NCI-H510A (cell line): Measurements from ENCODE around the gene XYLT1.

Experiments
- DNase-seq: peaks from one replicate; lab custom pipeline; 2025; lab: John Stamatoyannopoulos, UW

Gene XYLT1

GRCh38 chr16:17396762-17397498 is 73.8 kb downstream of the XYLT1 start:
- peak; percentile 97 for DNase-seq

- DNase-seq, result peak; percentile 16
Measured at GRCh38 chr16:17395849-17396480, 74.8 kb downstream of the XYLT1 start.

- DNase-seq, result no peak
Measured at GRCh38 chr16:17392857-17393692, 77.7 kb downstream of the XYLT1 start.

- DNase-seq, result no peak
Measured at GRCh38 chr16:17392127-17392856, 78.5 kb downstream of the XYLT1 start.

- no peak for DNase-seq
Measured at GRCh38 chr16:17391715-17392114, 79.0 kb downstream of the XYLT1 start.

- DNase-seq, result no peak
Measured at GRCh38 chr16:17389384-17389783, 81.4 kb downstream of the XYLT1 start.

GRCh38 chr16:17387256-17387655 is 83.5 kb downstream of the XYLT1 start:
- DNase-seq, result no peak

- DNase-seq, result no peak
Measured at GRCh38 chr16:17386229-17386628, 84.5 kb downstream of the XYLT1 start.

GRCh38 chr16:17384471-17384870 is 86.3 kb downstream of the XYLT1 start:
- no peak for DNase-seq

GRCh38 chr16:17382949-17383863 is 87.6 kb downstream of the XYLT1 start:
- DNase-seq, result no peak

- DNase-seq, result no peak
Measured at GRCh38 chr16:17382514-17382913, 88.2 kb downstream of the XYLT1 start.

GRCh38 chr16:17381784-17382183 is 89.0 kb downstream of the XYLT1 start:
- no peak for DNase-seq

GRCh38 chr16:17380613-17381012 is 90.1 kb downstream of the XYLT1 start:
- DNase-seq, result no peak

- DNase-seq, result no peak
Measured at GRCh38 chr16:17379121-17379571, 91.6 kb downstream of the XYLT1 start.

- DNase-seq, result no peak
Measured at GRCh38 chr16:17377360-17378324, 93.1 kb downstream of the XYLT1 start.

GRCh38 chr16:17375461-17376304 is 95.1 kb downstream of the XYLT1 start:
- DNase-seq, result no peak

- no peak for DNase-seq
Measured at GRCh38 chr16:17374668-17375255, 96.0 kb downstream of the XYLT1 start.

- no peak for DNase-seq
Measured at GRCh38 chr16:17373533-17373932, 97.2 kb downstream of the XYLT1 start.
